T-helper 2 cell (primary cell): Measurements from ENCODE around the gene RSPO3.

ENCODE experiments used
- DNase-seq, 5 experiments: peaks; one replicate each; pipeline versions ENCODE4 v3.0.0 to v3.0.0-alpha.2; 2012 to 2022

RSPO3 gene

DNA sequence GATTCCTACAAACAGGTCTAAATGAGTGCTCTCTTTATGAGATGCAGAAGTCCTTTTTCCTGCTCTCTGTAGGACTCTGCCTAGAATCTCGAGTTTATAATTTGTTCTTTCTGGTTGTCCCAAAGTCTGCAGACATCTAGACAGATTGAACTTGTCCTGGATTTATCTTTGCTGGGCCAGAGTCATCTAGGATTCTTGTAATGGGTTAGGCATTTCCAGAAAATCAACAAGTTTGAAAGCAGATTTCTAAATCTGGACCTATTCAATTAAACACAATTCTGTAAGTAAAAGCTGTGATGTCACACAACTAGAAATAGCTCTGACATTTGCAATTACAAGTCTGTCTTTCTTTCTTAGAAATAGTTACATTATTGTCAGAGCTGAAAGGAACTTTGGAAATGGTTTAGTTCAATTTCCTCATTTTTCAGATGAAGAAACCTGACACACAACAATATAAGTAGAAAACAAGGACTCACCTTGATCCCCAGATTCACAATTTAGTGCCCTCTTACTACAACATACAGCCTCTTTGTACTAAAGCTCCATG lies 4.2 kb upstream of the RSPO3 start:
- DNase-seq, result no peak

DNA sequence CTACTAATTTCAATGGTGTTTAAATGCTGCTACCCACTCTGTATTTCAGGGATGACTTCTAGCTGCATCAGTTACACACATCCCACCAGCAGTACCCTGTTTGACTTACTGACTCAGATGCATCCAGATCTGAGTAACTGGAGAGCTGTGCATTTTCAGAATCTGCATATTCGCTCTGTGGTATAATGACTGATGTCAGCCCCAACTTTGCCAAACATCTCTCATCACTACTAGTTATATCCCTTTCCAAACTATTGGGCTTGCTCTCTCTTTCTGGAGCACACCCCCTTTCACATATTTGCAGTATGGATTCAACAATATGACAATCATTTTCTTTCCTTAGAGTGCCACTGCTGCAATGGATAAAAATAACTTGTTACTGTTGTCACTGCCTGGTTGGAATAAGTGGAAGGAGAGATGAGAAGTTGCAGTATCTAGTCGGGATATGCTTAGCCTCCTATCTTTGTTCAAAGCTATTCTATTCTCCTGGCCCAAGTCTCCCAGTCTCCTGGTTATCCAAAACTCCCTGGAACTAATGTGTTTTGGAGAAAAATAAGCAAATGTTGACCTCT lies 3.3 kb upstream of the RSPO3 start:
- no peak for DNase-seq

DNA sequence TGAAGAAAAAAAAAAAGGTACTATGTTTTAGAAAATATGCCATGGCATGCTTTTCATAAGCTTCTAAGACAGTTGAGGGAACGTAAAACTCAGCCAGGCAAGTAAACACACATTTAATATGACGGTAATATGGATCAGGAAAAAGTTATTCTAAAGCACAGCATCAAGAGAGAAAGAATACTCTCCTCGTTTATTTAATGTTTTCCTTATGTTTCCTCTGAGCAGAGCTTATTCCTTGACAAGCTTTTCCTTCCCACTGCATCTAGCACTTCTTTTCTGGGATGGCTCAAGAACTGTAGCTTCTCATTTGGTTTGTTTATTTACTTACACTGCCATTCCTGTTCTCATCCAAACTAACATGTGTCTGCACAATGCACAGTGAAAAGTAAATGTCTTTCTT lies 2.7 kb upstream of the RSPO3 start:
- no peak for DNase-seq

DNA sequence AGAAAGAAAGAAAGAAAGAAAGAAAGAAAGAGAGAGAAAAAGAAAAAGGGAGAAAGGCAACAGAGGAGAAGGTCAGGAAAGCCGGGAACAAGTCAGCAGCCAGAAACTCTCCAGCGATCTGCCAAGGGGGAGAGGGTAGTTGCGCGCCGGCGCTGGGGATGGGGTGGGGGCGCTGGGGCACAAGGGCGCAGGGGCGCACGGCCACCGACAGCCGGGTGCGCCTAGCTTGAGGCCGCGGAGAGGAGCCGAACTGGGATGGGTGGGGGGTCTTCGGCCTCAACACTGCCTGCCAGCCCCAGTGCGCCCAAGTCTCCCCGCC lies 533 bp upstream of the RSPO3 start:
- DNase-seq, result no peak

DNA sequence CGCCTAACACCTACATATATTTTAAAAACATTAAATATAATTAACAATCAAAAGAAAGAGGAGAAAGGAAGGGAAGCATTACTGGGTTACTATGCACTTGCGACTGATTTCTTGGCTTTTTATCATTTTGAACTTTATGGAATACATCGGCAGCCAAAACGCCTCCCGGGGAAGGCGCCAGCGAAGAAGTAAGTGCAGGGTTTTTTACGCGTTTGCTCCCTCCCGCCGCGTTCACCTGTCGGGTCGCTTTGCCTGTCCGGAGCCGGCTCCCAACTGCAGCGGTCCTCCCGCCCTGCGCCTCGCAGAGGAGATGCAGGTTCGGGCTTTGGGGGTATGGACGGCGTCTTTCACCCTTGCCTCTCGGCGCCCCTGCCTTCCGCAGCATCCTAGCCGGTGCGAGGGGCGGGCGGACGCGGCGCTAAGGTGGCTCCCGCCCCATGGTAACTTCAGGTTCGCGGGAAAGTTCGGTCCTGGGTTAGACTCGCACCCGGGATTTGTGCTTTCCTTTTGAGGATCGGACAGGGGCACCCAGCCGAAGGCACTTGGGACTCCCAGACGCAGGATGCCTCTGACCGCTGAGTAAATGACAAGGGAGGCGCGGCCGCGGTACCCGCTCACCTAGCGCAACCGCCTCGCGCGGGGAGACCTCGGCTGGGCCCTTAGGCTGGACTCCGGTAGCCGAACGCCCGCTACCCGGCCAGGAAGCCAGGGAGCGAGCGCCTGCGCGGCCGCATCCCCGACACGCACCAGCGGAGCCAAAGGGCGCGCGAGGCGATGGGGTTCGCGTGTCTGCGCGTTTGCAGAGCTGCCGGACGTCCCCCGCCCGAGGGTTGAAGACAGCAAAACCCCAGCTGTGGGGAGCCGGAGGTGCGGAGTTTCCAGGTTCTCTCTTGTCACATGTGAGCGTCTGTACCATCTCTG lies 891 bp downstream of the RSPO3 start:
- DNase-seq, result peak in 1 of 5 experiments; percentile 18

DNA sequence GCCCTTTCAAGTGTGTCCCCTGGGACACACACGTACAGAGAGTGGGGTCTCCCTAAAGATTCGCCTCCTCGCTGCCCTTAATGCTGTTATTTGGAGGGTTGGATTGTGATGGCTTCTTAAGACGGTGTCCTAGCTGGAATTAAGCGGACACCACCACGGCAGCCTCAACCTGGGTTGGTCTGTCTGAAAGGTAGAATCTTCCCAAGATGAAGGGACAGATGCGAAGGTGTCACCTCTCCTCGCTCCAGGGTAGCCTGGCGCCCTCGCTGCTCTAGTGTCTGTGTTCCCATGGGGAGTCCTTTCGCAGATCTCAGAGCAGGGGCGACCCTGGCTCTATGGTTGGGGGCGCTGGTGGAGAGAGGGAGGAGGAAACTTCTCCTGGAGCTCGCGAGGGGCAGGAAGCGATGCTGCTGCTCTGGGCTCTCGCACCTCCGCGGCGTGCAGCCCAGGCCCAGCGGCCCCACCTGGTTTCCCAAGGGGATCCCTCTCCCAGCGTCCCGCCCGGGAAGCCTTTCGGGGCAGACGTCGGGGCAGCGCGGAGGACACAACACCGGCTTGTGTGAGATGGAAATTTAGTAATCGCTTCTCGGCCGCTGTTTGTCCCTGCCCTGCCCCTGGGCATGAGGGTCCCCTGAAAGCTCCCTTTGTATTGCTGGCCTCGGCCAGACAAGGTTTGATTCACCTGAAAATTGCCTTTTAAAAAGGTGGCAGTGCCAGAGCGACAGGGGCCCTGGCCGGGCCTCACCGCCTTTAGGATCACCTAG lies 1.7 kb downstream of the RSPO3 start:
- DNase-seq, result no peak

DNA sequence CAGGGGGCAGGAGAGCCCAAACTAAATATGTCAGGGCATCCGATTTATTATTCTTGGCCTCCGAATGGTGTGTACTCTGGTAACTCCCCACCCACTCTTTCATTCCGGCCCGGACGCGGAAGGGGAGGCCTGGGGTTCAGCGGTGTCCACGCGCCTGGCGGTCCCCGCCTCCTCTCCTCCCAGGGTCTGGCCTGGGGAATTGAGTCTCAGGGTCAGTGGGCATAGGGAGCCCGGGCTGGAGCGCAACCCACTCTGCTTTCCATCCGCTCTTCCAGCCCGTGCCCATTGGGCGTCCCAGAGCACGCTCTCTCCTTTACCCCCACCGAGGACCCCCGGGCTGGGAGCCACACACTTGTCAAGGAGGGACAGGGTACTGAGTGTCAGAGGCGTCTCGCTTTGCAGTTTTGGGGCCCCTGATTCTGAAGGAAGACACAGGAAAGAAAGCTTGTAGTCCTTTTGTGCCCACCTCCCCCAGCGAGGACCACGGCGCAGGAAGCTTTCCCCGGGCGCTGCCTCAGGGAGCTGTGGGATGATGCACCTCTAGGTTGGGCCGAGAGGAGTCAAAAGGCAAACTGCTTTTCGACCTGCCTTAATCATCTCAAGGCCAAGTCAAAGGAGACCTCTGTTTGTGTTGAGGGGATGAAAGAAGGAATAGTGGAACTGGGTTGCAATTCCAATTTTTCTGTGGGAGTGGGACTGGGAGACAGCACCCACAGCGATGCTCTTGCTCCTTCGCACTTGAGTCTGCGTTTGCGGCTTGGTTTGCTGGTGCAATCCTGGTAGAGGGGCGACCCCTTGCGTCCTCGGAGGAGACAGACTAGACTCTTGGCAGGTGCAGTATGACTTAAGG lies 2.5 kb downstream of the RSPO3 start:
- DNase-seq, result peak in 3 of 5 experiments; percentile 22 to 71 (median 27)

DNA sequence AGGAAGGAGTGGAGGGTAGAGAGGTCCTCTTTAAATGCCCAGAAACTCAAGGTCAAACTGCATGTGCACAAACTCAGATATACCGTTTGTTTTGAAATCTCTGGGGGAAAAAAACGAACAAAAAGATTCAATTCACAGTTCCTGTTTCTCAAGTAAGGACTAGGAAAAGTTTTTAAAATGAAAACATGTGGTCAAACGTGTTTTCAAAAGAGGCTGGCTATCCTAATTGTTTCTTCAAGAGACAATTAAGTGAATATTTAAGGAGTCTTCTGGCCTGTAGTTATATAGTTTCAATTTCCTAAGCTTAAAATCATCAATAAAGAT lies 3.1 kb downstream of the RSPO3 start:
- DNase-seq, result no peak

DNA sequence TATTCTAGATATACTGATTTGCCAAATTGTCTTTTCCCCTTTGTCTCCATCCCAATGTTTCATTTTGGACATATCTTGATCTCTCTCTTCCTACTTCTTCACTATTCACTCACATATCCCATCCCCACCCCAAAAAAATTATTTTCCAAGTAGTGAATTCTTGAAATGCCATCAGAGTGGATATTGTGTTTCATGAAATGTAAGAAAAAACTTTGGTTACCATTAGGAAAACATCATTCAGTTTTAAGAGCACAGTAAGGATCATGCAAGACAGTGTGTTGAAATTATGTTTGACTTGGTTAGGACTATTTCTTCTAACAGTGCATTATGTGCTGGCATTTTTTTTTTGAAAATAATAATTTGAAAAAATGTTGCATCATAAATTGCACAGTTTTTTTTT lies 5.7 kb downstream of the RSPO3 start:
- no peak for DNase-seq

DNA sequence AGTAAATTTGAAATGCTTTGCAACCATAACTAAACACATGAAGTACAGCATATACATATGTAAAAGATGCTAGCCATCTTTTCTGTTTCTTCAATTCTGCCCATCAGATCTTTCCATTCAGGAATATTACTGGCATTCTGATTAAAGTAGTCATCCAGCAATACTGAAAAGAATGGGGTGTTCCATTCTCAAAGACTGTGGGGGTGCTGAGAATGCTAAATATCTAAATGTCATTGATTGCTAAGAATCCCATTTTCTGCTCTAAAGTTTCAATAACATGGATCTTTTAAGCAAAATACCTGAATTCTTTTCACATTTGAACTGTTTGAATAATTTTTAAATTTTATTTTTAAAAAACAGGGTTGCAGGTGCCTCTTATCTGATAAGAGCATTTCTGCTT lies 6.2 kb downstream of the RSPO3 start:
- DNase-seq, result no peak

DNA sequence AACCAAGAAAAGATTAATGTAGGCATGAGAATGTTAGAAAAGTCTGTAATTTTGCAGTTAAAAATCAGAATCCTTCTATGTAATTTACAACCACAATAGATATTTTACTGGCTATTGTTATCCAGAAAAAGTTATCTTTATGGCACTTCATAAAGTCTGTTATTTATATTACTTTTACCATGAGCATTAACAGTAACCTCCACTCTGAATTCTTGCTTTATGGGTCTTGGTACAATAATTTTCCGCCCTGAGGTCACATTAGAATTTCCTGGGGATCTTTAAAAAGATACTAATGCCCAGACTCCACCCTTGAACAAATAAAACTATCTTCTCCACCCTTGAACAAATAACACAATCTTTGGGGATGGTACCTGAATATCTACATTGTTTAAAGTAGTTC lies 9.6 kb downstream of the RSPO3 start:
- no peak for DNase-seq

DNA sequence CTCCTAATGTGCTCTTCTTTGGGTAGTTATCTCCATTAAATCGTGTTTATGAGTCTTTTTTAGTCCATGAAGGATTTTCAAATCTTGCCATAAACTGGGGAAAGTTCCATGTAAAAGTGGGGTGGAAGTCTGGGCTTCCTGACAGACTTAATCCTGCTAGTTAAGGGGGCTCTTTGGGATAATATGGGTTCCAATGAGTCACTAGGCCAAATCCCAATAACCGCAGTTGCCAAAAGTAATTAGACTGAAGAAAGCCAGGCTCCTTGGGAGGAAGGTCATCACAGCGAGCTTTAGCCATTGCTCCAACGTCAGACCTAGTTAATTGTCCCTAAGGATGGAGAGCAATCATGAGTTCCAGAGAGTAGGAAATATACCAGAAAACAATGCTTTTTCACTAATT lies 10.8 kb downstream of the RSPO3 start:
- DNase-seq, result no peak

DNA sequence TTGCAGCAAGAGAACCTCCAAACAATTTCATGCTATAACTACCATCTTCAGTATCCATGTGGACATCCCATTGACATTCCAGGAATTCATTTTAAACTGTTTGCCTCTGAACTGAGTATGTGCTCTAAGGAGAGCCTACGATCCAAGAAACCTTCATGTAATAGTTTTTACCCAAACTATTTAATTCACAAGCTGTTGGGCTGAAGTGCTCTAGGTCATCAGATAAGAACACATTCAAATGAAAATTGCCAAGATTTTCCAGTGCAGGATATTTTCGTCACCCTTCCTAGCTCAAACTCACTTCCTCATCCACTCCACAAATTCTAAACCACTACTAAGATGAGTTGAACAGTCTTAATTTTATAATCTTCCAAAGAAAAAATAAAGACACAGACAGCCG lies 12.8 kb downstream of the RSPO3 start:
- no peak for DNase-seq

DNA sequence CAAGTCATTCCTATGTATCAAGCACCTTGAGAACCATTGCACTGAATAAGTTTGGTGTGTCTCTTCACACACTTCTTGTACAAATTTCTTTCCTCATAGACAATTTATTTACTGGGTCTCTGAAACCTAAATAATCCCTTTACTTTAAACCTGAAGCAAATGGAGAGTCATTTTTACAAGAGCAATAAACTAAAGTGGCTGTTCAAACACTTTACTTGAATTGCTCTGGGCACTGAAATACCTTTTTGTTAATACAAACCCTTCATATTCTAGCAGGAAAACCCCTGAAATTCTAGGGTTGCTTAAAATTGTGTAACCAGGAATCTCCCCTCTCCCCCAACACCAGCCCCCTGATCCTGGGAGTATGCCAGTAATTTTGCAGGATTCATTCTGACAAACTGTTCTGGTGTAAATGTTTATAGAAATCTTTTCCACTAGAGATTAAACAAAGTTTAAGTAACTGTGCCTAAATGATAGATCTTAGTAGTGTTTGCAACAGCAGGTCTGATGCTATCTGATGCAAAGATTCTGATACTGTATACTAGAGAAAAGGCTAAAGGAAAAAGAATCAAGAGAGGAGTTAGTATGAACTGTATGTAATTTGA lies 13.4 kb downstream of the RSPO3 start:
- DNase-seq, result no peak

DNA sequence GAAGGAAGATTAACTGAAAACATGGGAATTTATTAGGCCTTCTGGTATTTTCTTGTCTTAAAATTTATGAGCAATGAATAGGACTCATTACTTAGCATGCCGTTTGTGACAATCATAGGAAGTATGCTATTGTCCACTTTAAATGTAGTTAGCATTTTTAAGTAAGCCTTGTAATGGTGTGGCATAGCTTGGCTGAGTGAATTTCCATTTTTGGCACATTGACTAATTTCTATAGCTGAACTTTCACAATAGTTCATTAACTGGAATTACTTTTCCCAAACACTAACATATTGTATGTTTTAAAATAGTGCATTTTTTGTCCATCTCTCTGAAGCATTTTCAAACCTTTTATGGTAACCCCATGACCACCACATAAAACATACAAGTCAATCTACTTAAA lies 15.7 kb downstream of the RSPO3 start:
- no peak for DNase-seq

DNA sequence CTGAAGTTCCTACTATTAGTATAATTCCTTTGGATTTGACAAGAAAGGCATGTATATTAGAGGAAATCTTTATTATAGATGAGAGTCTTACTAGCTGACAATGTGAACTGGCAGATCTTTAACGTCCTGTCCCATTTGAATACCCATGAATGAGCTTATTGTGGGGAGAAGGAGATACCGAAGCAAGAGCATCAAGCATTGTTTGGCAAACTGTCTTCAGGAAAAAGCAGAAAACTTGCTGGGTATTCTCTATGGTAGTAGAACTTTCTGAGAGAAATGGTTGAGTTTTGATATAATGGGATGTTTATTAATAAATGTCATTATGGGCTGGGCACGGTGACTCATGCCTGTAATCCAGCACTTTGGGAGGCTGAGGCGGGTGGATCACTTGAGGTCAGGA lies 18.3 kb downstream of the RSPO3 start:
- DNase-seq, result no peak

DNA sequence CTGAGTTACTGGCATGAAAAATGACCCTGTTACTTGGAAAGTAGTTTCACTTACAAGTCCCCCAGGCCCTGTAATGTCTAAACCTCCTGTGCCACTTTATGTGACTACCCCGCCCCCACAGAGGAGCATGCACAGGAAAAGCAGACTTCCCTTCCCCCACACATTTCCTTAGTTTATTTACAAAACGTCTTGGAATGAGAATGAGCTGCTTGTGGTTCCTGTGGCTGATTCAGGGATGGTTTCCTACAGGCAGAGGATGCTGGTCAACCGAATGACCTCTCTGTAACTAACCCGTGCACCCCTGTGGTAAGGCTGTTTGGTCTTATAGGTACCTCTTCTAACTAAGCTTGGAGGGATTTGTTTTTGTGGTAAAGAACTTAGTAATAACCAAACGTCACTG lies 28.5 kb downstream of the RSPO3 start:
- DNase-seq, result peak in 1 of 5 experiments; percentile 3

DNA sequence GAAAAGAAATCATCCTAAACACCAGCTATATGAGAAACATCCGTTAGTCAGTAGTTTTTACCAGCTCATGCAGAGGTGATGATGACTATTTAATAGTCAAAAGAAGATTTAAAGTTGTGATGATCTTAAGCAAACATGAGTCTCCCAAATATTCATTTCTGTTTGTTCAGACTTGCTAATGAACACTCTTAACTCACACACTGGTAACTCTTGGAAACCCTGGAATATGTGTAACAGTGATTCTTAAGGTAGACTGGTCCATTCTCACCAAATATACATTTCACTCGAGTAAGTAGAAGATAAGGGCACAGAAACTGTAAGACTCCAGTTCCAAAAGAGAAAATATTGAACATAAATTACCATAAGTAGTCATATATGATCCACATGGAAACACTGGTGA lies 29.1 kb downstream of the RSPO3 start:
- DNase-seq, result no peak

DNA sequence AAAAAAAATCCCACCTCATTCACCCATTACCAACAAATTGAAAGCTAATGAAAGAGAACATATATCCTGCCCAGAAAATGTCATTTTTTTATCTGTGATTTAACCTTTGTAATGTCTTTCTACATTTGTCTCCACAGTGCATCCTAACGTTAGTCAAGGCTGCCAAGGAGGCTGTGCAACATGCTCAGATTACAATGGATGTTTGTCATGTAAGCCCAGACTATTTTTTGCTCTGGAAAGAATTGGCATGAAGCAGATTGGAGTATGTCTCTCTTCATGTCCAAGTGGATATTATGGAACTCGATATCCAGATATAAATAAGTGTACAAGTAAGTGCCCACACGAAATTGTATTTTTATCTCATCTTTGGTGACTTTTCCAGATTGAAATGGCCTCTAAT lies 30.0 kb downstream of the RSPO3 start:
- DNase-seq, result no peak

DNA sequence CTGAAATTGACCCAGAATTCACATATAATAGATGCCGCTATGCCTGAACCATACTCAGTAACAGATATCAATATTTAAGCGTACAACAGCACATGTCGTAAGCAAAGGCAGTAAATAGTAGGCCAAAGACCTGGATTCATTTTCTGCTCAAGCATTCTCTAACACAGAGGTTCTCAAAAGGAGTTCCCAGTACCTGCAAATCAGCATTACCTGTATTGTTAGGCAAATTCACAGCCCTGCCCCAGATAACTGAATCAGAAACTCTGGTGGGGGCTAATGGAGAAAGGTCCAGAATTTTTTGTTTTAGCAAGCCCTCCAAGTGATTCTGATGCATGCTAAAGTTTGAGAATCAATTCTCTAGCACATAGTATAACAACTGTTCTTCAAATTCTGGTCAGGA lies 36.0 kb downstream of the RSPO3 start:
- no peak for DNase-seq

DNA sequence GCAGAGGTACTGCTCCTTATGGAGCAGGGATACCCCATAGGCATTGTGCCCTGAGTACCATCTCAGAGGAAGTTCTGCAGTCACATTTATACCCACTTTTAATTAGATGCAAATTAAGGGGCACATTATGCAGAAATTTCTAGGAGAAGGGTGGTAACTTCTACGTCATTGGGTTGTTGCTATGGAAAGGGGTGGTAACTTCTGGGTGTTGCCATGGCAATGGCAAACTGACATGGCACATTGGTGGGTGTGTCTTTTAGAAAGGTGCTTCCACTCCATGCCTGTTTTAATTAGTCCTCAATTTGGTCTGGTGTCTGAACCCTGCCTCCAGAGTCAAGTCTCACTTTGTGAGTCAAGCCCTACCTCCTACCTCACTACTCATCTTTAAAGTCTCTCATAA lies 42.0 kb downstream of the RSPO3 start:
- no peak for DNase-seq

DNA sequence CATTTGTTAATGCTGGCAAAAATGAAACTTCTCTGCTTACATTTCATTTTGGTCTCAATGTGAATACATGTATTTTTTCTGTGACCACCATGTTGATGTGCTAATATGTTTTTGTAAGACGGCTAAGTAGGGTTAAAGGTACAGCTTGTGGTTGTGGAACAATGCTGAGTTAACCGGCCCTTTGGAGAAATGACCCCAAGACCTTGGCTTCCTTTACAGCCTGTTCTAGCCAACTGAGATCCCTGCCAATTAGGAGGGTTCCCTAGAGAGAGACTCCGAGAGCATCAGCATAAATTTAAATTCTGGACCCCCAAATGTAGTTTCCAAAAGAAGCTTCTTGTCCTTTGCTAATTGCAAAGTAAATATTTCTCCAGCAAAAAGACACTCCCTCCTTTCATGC lies 44.4 kb downstream of the RSPO3 start:
- DNase-seq, result no peak
